Mesendoderm (in vitro differentiated cells): Measurements from ENCODE around the gene ATXN10.
"Not testable (repeated sequence)": the region's sequence is repeated elsewhere in the genome, so short reads cannot be mapped to it uniquely, and the experiment has no call there.

Source experiments
- DNase-seq: peaks from one replicate; pipeline ENCODE4 v3.0.0; 2013
- H2AK5ac ChIP-seq: 2 replicates; pipeline ENCODE4 v1.6.1; 2013; ENCODE audit warnings: low read length, inconsistent platforms
- H2BK120ac ChIP-seq: 2 replicates; pipeline ENCODE4 v1.6.1; 2013; ENCODE audit warnings: low read depth, mild to moderate bottlenecking, low read length, moderate library complexity, mixed read lengths
- H2BK15ac ChIP-seq: replicated peaks from 2 replicates; pipeline ENCODE4 v1.6.1; 2013; ENCODE audit warnings: low read depth, mild to moderate bottlenecking, moderate library complexity
- H2BK5ac ChIP-seq: 2 replicates; pipeline ENCODE4 v1.6.1; 2013; ENCODE audit warnings: low read length, inconsistent platforms
- H3K18ac ChIP-seq: 2 replicates; pipeline ENCODE4 v1.6.1; 2013; ENCODE audit warnings: mild to moderate bottlenecking, low read length, mixed read lengths
- H3K23ac ChIP-seq: one replicate; pipeline ENCODE4 v1.6.1; 2013; ENCODE audit warnings: low read length
- H3K27ac ChIP-seq: 2 replicates; pipeline ENCODE4 v1.5.1; 2013; ENCODE audit warnings: low read depth, mild to moderate bottlenecking, inconsistent platforms, low read length, moderate library complexity
- H3K27me3 ChIP-seq: 2 replicates; pipeline ENCODE4 v1.6.1; 2013; ENCODE audit warnings: low read length, control low read depth, mild to moderate bottlenecking, inconsistent platforms; ENCODE audit not compliant: insufficient read depth, poor library complexity
- H3K36me3 ChIP-seq: 2 replicates; pipeline ENCODE4 v1.6.1; 2013; ENCODE audit warnings: low read length, inconsistent platforms; ENCODE audit not compliant: control insufficient read depth, insufficient read depth
- H3K4ac ChIP-seq: one replicate; pipeline ENCODE4 v1.6.1; 2013; ENCODE audit warnings: low read depth, mild to moderate bottlenecking, low read length, moderate library complexity
- H3K4me1 ChIP-seq: 2 replicates; pipeline ENCODE4 v1.6.1; 2013; ENCODE audit warnings: low read depth, low read length, inconsistent platforms; ENCODE audit not compliant: control insufficient read depth
- H3K4me2 ChIP-seq: 2 replicates; pipeline ENCODE4 v1.6.1; 2013; ENCODE audit warnings: low read length
- H3K4me3 ChIP-seq: 2 replicates; pipeline ENCODE4 v1.5.1; 2013; ENCODE audit warnings: mild to moderate bottlenecking, low read length
- H3K56ac ChIP-seq: one replicate; pipeline ENCODE4 v1.6.1; 2013; ENCODE audit warnings: low read length
- H3K79me1 ChIP-seq: 2 replicates; pipeline ENCODE4 v1.6.1; 2013; ENCODE audit warnings: low read length, inconsistent platforms
- H3K79me2 ChIP-seq: 2 replicates; pipeline ENCODE4 v1.6.1; 2013; ENCODE audit warnings: mild to moderate bottlenecking, low read length; ENCODE audit not compliant: control insufficient read depth, insufficient read depth
- H3K9ac ChIP-seq: 2 replicates; pipeline ENCODE4 v1.6.1; 2013; ENCODE audit warnings: low read length, inconsistent platforms
- H4K5ac ChIP-seq: one replicate; pipeline ENCODE4 v1.6.1; 2013; ENCODE audit warnings: low read length
- H4K8ac ChIP-seq: one replicate; pipeline ENCODE4 v1.6.1; 2013; ENCODE audit warnings: low read depth, mild to moderate bottlenecking, control low read depth, low read length, moderate library complexity
- WGBS: extraction: QIAGEN DNeasy Blood & Tissue Kit; methylation state at CpG from one replicate; pipeline ENCODE4 v1.1.7; 2013; ENCODE audit warnings: low lambda C conversion rate, missing lambda C conversion rate; ENCODE audit not compliant: insufficient coverage; ENCODE audit errors: extremely low coverage; 5-methylcytosine and 5-hydroxymethylcytosine counted together

The ATXN10 gene

GRCh38 chr22:45651931-45652528 is 19.6 kb upstream of the ATXN10 start:
- no peak for DNase-seq

GRCh38 chr22:45656577-45656976 is 15.1 kb upstream of the ATXN10 start:
- whole genome bisulfite sequencing: no CpG with 5 or more reads among the region's 2 CpGs
- Histone ChIP-seq H3K4me3 (no peak overlapping the region), H2BK5ac (no peak overlapping the region), H3K4me1 (no peaks in the 10 kb centered on the region), H2BK15ac (no peak overlapping the region), H4K5ac (no peak overlapping the region), H4K8ac (no peak overlapping the region), H2AK5ac (no peak overlapping the region), H3K23ac (no peak overlapping the region), H3K27ac (no peak overlapping the region), H3K79me2 (no peaks in the 10 kb centered on the region), H3K56ac (no peak overlapping the region), H3K79me1 (no peaks in the 10 kb centered on the region), H3K4me2 (no peak overlapping the region), H3K4ac (no peak overlapping the region), H3K36me3 (no peaks in the 10 kb centered on the region), H3K18ac (no peak overlapping the region), H2BK120ac (no peak overlapping the region), H3K9ac (no peak overlapping the region), H3K27me3 (no peaks in the 10 kb centered on the region)
- no peak for DNase-seq

More at GRCh38 chr22:45651931-45652528, 19.6 kb upstream of the ATXN10 start:
- H3K9ac ChIP-seq: no peak overlapping the region
- H3K79me2 ChIP-seq: no peaks in the 10 kb centered on the region
- no peak overlapping the region for H2BK15ac ChIP-seq
- H2BK120ac ChIP-seq: no peak overlapping the region
- no peak overlapping the region for H3K27ac ChIP-seq
- no peak overlapping the region for H3K56ac ChIP-seq
- no peak overlapping the region for H3K4me3 ChIP-seq
- no peak overlapping the region for H3K18ac ChIP-seq
- no peak overlapping the region for H3K4ac ChIP-seq
- no CpG with 5 or more reads among the region's 11 CpGs for WGBS
- H4K5ac ChIP-seq: no peak overlapping the region
- H3K27me3 ChIP-seq: no peaks in the 10 kb centered on the region
- H3K23ac ChIP-seq: no peak overlapping the region
- H2BK5ac ChIP-seq: no peak overlapping the region
- no peaks in the 10 kb centered on the region for H3K36me3 ChIP-seq
- H3K4me1 ChIP-seq: no peaks in the 10 kb centered on the region
- no peak overlapping the region for H3K4me2 ChIP-seq
- no peaks in the 10 kb centered on the region for H3K79me1 ChIP-seq
- no peak overlapping the region for H4K8ac ChIP-seq
- no peak overlapping the region for H2AK5ac ChIP-seq

- Histone ChIP-seq H2BK120ac (no peak overlapping the region), H3K56ac (no peak overlapping the region), H4K8ac (no peak overlapping the region), H3K18ac (no peak overlapping the region), H4K5ac (no peak overlapping the region), H2BK15ac (no peak overlapping the region), H3K79me2 (no peaks in the 10 kb centered on the region), H3K27me3 (no peaks in the 10 kb centered on the region), H3K23ac (no peak overlapping the region), H2BK5ac (no peak overlapping the region), H3K4me2 (no peak overlapping the region), H3K27ac (no peak overlapping the region), H3K4ac (no peak overlapping the region), H3K4me1 (no peaks in the 10 kb centered on the region), H3K4me3 (no peak overlapping the region), H3K79me1 (no peaks in the 10 kb centered on the region), H2AK5ac (no peak overlapping the region), H3K36me3 (no peaks in the 10 kb centered on the region), H3K9ac (no peak overlapping the region)
- no CpG with 5 or more reads among the region's 4 CpGs for WGBS
- no peak for DNase-seq
Measured at GRCh38 chr22:45657701-45658100, 13.9 kb upstream of the ATXN10 start.

- H3K36me3 ChIP-seq: no peaks in the 10 kb centered on the region
- H3K79me1 ChIP-seq: no peaks in the 10 kb centered on the region
- no peak overlapping the region for H3K27ac ChIP-seq
- no peaks in the 10 kb centered on the region for H3K4me1 ChIP-seq
- no peak overlapping the region for H2BK120ac ChIP-seq
- no peak overlapping the region for H3K18ac ChIP-seq
- H2BK15ac ChIP-seq: no peak overlapping the region
- no peaks in the 10 kb centered on the region for H3K79me2 ChIP-seq
- H3K4me2 ChIP-seq: no peak overlapping the region
- DNase-seq: no peak
- H3K9ac ChIP-seq: no peak overlapping the region
- H4K8ac ChIP-seq: no peak overlapping the region
- no peak overlapping the region for H3K23ac ChIP-seq
- H2AK5ac ChIP-seq: no peak overlapping the region
- H3K56ac ChIP-seq: no peak overlapping the region
- no peak overlapping the region for H4K5ac ChIP-seq
- H2BK5ac ChIP-seq: no peak overlapping the region
- no peak overlapping the region for H3K4me3 ChIP-seq
- H3K27me3 ChIP-seq: no peaks in the 10 kb centered on the region
- WGBS: no CpG with 5 or more reads among the region's 1 CpG
- H3K4ac ChIP-seq: no peak overlapping the region
Measured at GRCh38 chr22:45664136-45664646, 7.4 kb upstream of the ATXN10 start.

GRCh38 chr22:45667486-45667885 is 4.1 kb upstream of the ATXN10 start:
- Histone ChIP-seq H3K23ac (no peak overlapping the region), H3K4me2 (no peak overlapping the region), H4K8ac (no peak overlapping the region), H2AK5ac (no peak overlapping the region), H3K18ac (no peak overlapping the region), H3K4me3 (no peak overlapping the region), H3K4me1 (no peaks in the 10 kb centered on the region), H3K79me2 (peaks cover 7% of the 10 kb centered on the region), H3K79me1 (peaks cover 2% of the 10 kb centered on the region), H3K56ac (no peak overlapping the region), H2BK120ac (no peak overlapping the region), H3K27me3 (no peaks in the 10 kb centered on the region), H3K36me3 (no peaks in the 10 kb centered on the region), H3K9ac (no peak overlapping the region), H3K27ac (no peak overlapping the region), H2BK5ac (no peak overlapping the region), H4K5ac (no peak overlapping the region), H2BK15ac (no peak overlapping the region), H3K4ac (no peak overlapping the region)
- no CpG with 5 or more reads among the region's 5 CpGs for WGBS
- no peak for DNase-seq

GRCh38 chr22:45670363-45670762 is 1.3 kb upstream of the ATXN10 start:
- not testable (repeated sequence) for H3K4ac ChIP-seq, DNase-seq, H2AK5ac ChIP-seq, H3K4me2 ChIP-seq, H2BK5ac ChIP-seq, H3K36me3 ChIP-seq, H4K5ac ChIP-seq, H2BK120ac ChIP-seq, H3K9ac ChIP-seq, H3K27me3 ChIP-seq, H3K56ac ChIP-seq, H3K4me3 ChIP-seq, H3K27ac ChIP-seq, H3K23ac ChIP-seq, H3K18ac ChIP-seq, H2BK15ac ChIP-seq, H4K8ac ChIP-seq
- WGBS: no CpG with 5 or more reads among the region's 2 CpGs
- H3K79me2 ChIP-seq: peaks cover 36% of the 10 kb centered on the region
- peaks cover 12% of the 10 kb centered on the region for H3K4me1 ChIP-seq
- H3K79me1 ChIP-seq: peaks cover 14% of the 10 kb centered on the region
